ENCODE measurements around the gene LRRC4C. TPM values are rescaled to one million over a fixed set of nuclear protein-coding genes. Genes with fewer than 3 reads are reported as not detected.

The LRRC4C gene
- total RNA-seq, 1 donor from 2014 or later: 2.7 TPM

DNA sequence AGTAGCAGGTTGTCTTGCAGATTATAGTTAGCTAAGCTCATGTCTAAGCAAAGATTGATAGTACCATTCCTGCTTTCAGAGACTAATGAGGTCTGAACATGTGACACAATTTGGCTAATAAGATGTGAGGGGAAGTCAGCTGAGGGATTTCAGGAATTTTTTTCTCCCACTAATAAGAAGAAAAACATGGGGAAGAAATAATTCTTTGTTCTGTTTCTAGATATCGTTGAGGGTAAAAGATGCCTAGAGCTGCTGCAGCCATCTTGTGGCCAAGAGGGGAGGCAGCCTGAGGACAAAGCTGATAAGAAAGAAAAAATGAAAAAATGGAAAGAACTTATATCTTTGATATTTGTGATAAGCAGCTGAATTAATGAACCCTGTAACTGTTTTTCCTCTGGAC, 1334.4 kb downstream of the LRRC4C start:
- H3K27ac Mint-ChIP-seq: no peak overlapping the region
- peaks cover 12% of the 10 kb centered on the region for H3K9me3 Mint-ChIP-seq
- TF ChIP-seq CTCF (IDR thresholded peaks at IDR 0.05) (peak; percentile 50), EZH2phosphoT487 (IDR thresholded peaks at IDR 0.05) (no peak)
- no peak overlapping the region for H3K4me3 Mint-ChIP-seq
- no peaks in the 10 kb centered on the region for H3K36me3 ChIP-seq
- H3F3A ChIP-seq (ENCODE audit: low read depth): no peaks in the 10 kb centered on the region
- H3K9me3 ChIP-seq (ENCODE audit: low read depth): no peaks in the 10 kb centered on the region
- H3K4me3 ChIP-seq: no peak overlapping the region
- no peak overlapping the region for H2AFZ ChIP-seq (replicated peaks)
- H3K27ac ChIP-seq: no peak overlapping the region
- H3K4me1 Mint-ChIP-seq: peaks cover 3% of the 10 kb centered on the region
- H3K4me2 ChIP-seq: no peak overlapping the region
- no peaks in the 10 kb centered on the region for H3K79me2 ChIP-seq (ENCODE audit: low read depth)
- no peaks in the 10 kb centered on the region for H3K27me3 Mint-ChIP-seq (ENCODE audit: insufficient read depth, low read depth)
- H3K27me3 ChIP-seq: no peaks in the 10 kb centered on the region
- peak; percentile 10 for DNase-seq (ENCODE audit: low spot score)
- H4K20me1 ChIP-seq (ENCODE audit: low read depth): no peaks in the 10 kb centered on the region
- H3K9ac ChIP-seq: no peak overlapping the region
- no peaks in the 10 kb centered on the region for H3K36me3 Mint-ChIP-seq
- H3K4me1 ChIP-seq: no peaks in the 10 kb centered on the region

DNA sequence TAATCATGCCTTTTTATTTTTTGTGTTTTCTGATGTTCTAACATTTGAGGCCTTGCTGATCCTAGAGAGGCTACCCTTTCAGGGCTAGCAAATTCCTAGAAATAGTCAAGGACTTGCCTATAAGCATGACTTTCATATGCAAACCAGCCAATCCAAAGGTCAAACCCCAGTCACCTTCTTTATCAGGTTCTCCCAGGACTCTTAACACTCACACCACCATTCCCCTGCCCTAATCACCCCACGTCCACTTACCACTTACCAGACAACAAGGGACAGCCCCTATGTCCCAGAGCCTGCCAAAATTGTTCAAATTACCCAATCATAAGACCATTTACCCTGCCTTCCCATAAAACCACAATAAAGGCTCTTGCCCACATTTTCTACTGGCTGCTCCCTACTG, 1339.8 kb downstream of the LRRC4C start:
- H3K4me3 Mint-ChIP-seq: no peak overlapping the region
- DNase-seq (ENCODE audit: low spot score): no peak
- peaks cover 4% of the 10 kb centered on the region for H3K4me1 Mint-ChIP-seq
- no peak overlapping the region for H3K9ac ChIP-seq
- peaks cover 4% of the 10 kb centered on the region for H3K27me3 Mint-ChIP-seq (ENCODE audit: insufficient read depth, low read depth)
- no peaks in the 10 kb centered on the region for H4K20me1 ChIP-seq (ENCODE audit: low read depth)
- TF ChIP-seq EZH2 (IDR thresholded peaks at IDR 0.05) (no peak), CTCF (IDR thresholded peaks at IDR 0.05) (no peak)
- no peaks in the 10 kb centered on the region for H3F3A ChIP-seq (ENCODE audit: low read depth)
- no peaks in the 10 kb centered on the region for H3K9me3 ChIP-seq (ENCODE audit: low read depth)
- no peaks in the 10 kb centered on the region for H3K36me3 ChIP-seq
- H3K9me3 Mint-ChIP-seq: peaks cover 17% of the 10 kb centered on the region
- no peak overlapping the region for H3K4me3 ChIP-seq
- H3K36me3 Mint-ChIP-seq: peaks cover 5% of the 10 kb centered on the region
- no peak overlapping the region for H3K4me2 ChIP-seq
- no peaks in the 10 kb centered on the region for H3K79me2 ChIP-seq (ENCODE audit: low read depth)
- no peak overlapping the region for H2AFZ ChIP-seq (replicated peaks)
- H3K4me1 ChIP-seq: no peaks in the 10 kb centered on the region
- no peak overlapping the region for H3K27ac Mint-ChIP-seq
- H3K27ac ChIP-seq: no peak overlapping the region
- no peaks in the 10 kb centered on the region for H3K27me3 ChIP-seq

DNA sequence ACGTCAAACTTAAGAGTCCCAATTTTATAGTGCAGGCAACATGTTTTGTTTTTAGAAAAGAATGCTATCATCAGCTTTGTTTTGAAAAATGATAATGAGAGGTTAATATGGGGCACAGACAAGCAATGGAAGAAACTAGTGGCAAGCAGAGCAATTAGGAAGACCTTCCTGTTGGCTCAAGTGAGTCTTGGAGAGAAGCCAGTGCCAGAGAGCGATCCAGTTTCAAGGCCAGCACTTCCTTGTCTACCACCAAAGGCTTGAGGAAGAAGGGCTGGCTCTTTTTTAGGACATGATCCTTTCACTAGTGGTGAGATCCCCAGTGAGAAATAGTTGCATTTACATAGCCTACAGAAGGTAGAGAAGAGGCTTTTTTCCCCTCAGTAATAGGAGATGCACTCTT, 1340.7 kb downstream of the LRRC4C start:
- peaks cover 13% of the 10 kb centered on the region for H3K36me3 Mint-ChIP-seq

More for the DNA sequence above, 1340.7 kb downstream of the LRRC4C start:
- Histone ChIP-seq H3K36me3 (no peaks in the 10 kb centered on the region), H3K27ac (no peak overlapping the region), H3K4me1 (no peaks in the 10 kb centered on the region), H3F3A (ENCODE audit: low read depth) (no peaks in the 10 kb centered on the region), H3K79me2 (ENCODE audit: low read depth) (no peaks in the 10 kb centered on the region), H3K27me3 (no peaks in the 10 kb centered on the region), H4K20me1 (ENCODE audit: low read depth) (no peaks in the 10 kb centered on the region), H3K4me2 (no peak overlapping the region), H3K4me3 (no peak overlapping the region), H3K9ac (no peak overlapping the region), H2AFZ (replicated peaks) (no peak overlapping the region), H3K9me3 (ENCODE audit: low read depth) (no peaks in the 10 kb centered on the region)
- Mint-ChIP-seq H3K27ac (no peak overlapping the region), H3K9me3 (peaks cover 15% of the 10 kb centered on the region), H3K4me3 (no peak overlapping the region), H3K27me3 (ENCODE audit: insufficient read depth, low read depth) (peaks cover 4% of the 10 kb centered on the region), H3K4me1 (peaks cover 4% of the 10 kb centered on the region)
- TF ChIP-seq CTCF (IDR thresholded peaks at IDR 0.05) (no peak), EZH2phosphoT487 (IDR thresholded peaks at IDR 0.05) (no peak), EZH2 (IDR thresholded peaks at IDR 0.05) (no peak)
- DNase-seq (ENCODE audit: low spot score): no peak
